ENCODE data around the gene ZBED6. TPM values are rescaled to one million over a fixed set of nuclear protein-coding genes. Genes with fewer than 3 reads are reported as not detected.

ZBED6 gene
- total and polyA plus RNA-seq, 9 of the 15 experiments (the other 6 are each of a cell fraction or from before 2014, with no cell fraction given) = 0.21 to 16.6 (median 5.0) TPM

- peak; percentile 55; the same call in 1 of the 2 replicates for TF ChIP-seq ZBTB40 (IDR thresholded peaks at IDR 0.05)
- TF ChIP-seq ZBTB40 (CRISPR knock-in tag; IDR thresholded peaks at IDR 0.05) = no peak
- TF ChIP-seq KDM4B (IDR thresholded peaks at IDR 0.05; ENCODE audit: borderline replicate concordance in 2 of 2, low read depth in 1 of 2) = peak in 1 of 2 experiments; percentile 72; a peak in 1 of 4 replicates
- no peak for TF ChIP-seq E2F8 (IDR thresholded peaks at IDR 0.05; ENCODE audit: low read depth, partially characterized antibody)
- TF ChIP-seq MXD1 (CRISPR knock-in tag; IDR thresholded peaks at IDR 0.05; ENCODE audit: borderline replicate concordance, poor library complexity, severe bottlenecking) = no peak
- TF ChIP-seq MBD2 (IDR thresholded peaks at IDR 0.05; ENCODE audit: borderline replicate concordance, low read depth) = peak; percentile 75
- peak; percentile 50 for TF ChIP-seq ZNF263 (CRISPR knock-in tag; IDR thresholded peaks at IDR 0.05; ENCODE audit: borderline replicate concordance)
- peak; percentile 99 for TF ChIP-seq USF2 (CRISPR knock-in tag; IDR thresholded peaks at IDR 0.05)
- no peak for TF ChIP-seq HDAC6 (IDR thresholded peaks at IDR 0.05; ENCODE audit: low read depth, low read length)
- no peak for TF ChIP-seq HDGF (IDR thresholded peaks at IDR 0.05)
- TF ChIP-seq ZNF584 (CRISPR knock-in tag; IDR thresholded peaks at IDR 0.05; ENCODE audit: low read depth) = 0 out of 2 replicates have a peak, but pooled peaks have one; percentile 13
- peak; percentile 25; the same call in 1 of the 2 replicates for TF ChIP-seq ZNF41 (CRISPR knock-in tag; conservative IDR thresholded peaks at IDR 0.05)
- TF ChIP-seq ZNF311 (CRISPR knock-in tag; IDR thresholded peaks at IDR 0.05) = no peak
Measured at GRCh38 chr1:203795441-203796235, at the start of gene ZBED6, which contains the start of gene ZC3H11A (continued).

Data from K562 (cell line).